SK-N-SH (cell line): ENCODE results near the gene MGST2.

Experiments
- CHD2 ChIP-seq: fragments of 150-350 bp; IDR thresholded peaks from 2 replicates; pipeline ENCODE4 v1.6.1; 2018; ENCODE audit warnings: low read length; ENCODE audit not compliant: partially characterized antibody
- IRF3 ChIP-seq: fragments of 150-350 bp; IDR thresholded peaks from 2 replicates; pipeline ENCODE4 v1.6.1; 2016; ENCODE audit warnings: mild to moderate bottlenecking, low read depth, low read length
- TF ChIP-seq, protein P1 (sequence below): fragments of 200-600 bp; sonication (generic); IDR thresholded peaks from 2 replicates; pipeline ENCODE4 v1.6.1; 2017; ENCODE audit warnings: antibody characterized with exemption, mild to moderate bottlenecking, moderate library complexity

DNA sequence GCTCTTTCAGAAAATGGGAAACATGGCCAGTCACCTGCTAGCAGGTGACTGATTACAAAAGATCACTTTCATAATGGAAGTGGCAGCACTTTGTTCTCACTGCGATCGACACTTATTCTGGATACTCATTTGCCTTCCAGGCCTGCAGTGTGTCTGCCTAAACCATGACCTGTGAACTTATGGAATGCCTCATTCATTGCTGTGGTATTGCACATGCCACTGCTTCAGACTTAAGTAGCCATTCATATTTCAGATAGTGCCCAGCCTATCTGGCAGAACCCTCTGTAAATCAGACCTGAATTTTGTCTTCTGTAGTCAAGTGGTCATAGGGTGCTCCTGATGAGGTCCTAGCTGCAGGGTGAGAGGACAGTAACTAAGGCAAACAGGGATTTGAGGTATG, 23.3 kb upstream of the MGST2 start:
- TF ChIP-seq IRF3: no peak
- TF ChIP-seq, protein P1, sequence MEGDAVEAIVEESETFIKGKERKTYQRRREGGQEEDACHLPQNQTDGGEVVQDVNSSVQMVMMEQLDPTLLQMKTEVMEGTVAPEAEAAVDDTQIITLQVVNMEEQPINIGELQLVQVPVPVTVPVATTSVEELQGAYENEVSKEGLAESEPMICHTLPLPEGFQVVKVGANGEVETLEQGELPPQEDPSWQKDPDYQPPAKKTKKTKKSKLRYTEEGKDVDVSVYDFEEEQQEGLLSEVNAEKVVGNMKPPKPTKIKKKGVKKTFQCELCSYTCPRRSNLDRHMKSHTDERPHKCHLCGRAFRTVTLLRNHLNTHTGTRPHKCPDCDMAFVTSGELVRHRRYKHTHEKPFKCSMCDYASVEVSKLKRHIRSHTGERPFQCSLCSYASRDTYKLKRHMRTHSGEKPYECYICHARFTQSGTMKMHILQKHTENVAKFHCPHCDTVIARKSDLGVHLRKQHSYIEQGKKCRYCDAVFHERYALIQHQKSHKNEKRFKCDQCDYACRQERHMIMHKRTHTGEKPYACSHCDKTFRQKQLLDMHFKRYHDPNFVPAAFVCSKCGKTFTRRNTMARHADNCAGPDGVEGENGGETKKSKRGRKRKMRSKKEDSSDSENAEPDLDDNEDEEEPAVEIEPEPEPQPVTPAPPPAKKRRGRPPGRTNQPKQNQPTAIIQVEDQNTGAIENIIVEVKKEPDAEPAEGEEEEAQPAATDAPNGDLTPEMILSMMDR: no peak
- no peak for TF ChIP-seq CHD2
